Panc1 (cell line): Measurements from ENCODE around the gene PDE10A. TPM values are rescaled to one million over a fixed set of nuclear protein-coding genes. Genes with fewer than 3 reads are reported as not detected.

Experiments
- ATAC-seq: fragments of 200-7000 bp; cut with Tn5 transposase; 2 replicates; pipeline ENCODE4 v1.9.1; 2020; ENCODE audit warnings: mild to moderate bottlenecking, moderate library complexity
- BruUV-seq: library from RNA; stranded (reverse); fragments of 400-500 nt; replicated peaks from 2 replicates; lab custom pipeline; 2021; lab: Mats Ljungman, UMichigan
- CTCF ChIA-PET: fragments of 300-600 bp; sonication (Branson Sonifier 250); formaldehyde crosslinking; loops from one replicate; lab custom pipeline; 2022; ENCODE audit warnings: antibody characterized with exemption; lab: Charles Lee
- POLR2A ChIA-PET: fragments of 300-600 bp; sonication (Branson Sonifier 250); formaldehyde crosslinking; loops from one replicate; lab custom pipeline; 2022; ENCODE audit warnings: antibody characterized with exemption; lab: Charles Lee
- DNase-seq: peaks from one replicate; pipeline ENCODE4 v3.0.0-alpha.2; 2010; ENCODE audit warnings: low read depth, low spot score
- H3K27ac ChIP-seq: 2 replicates; pipeline ENCODE4 v1.5.1; 2011; ENCODE audit warnings: mild to moderate bottlenecking, low read length, inconsistent platforms
- H3K27me3 ChIP-seq: fragments of 200-500 bp; sonication (Bioruptor generic); 2 replicates; pipeline ENCODE4 v1.6.0; 2014; ENCODE audit warnings: low read length, inconsistent platforms; ENCODE audit not compliant: control insufficient read depth, insufficient read depth
- H3K36me3 ChIP-seq: fragments of 200-500 bp; sonication (Bioruptor generic); 2 replicates; pipeline ENCODE4 v1.5.1; 2014; ENCODE audit warnings: inconsistent platforms, mild to moderate bottlenecking, low read length, moderate library complexity; ENCODE audit not compliant: control insufficient read depth, insufficient read depth
- H3K4me1 ChIP-seq: 2 replicates; pipeline ENCODE4 v1.5.1; 2011; ENCODE audit warnings: inconsistent platforms, mild to moderate bottlenecking, low read length, moderate library complexity; ENCODE audit not compliant: control insufficient read depth, insufficient read depth
- H3K4me3 ChIP-seq, 2 experiments: 2 replicates each; pipeline ENCODE4 v1.5.1; 2011 to 2012; ENCODE audit warnings: low read depth in 2 of 2, low read length in 2 of 2, mild to moderate bottlenecking in 2 of 2, inconsistent platforms in 1 of 2, moderate library complexity in 1 of 2
- H3K9me3 ChIP-seq: fragments of 200-500 bp; sonication (Bioruptor generic); 2 replicates; pipeline ENCODE4 v1.5.1; 2014; ENCODE audit warnings: low read depth, mild to moderate bottlenecking, inconsistent platforms, low read length, moderate library complexity; ENCODE audit not compliant: control insufficient read depth, insufficient read depth
- POLR2AphosphoS5 ChIP-seq: IDR thresholded peaks from 2 replicates; pipeline ENCODE4 v1.6.1; 2012; ENCODE audit warnings: mild to moderate bottlenecking, low read depth, low read length, moderate library complexity
- SIN3A ChIP-seq: IDR thresholded peaks from 2 replicates; pipeline ENCODE4 v1.6.1; 2012; ENCODE audit warnings: low read depth, mild to moderate bottlenecking, low read length, moderate library complexity, borderline replicate concordance; ENCODE audit not compliant: insufficient read depth
- TCF7L2 ChIP-seq: IDR thresholded peaks from 2 replicates; pipeline ENCODE4 v1.6.1; 2011; ENCODE audit warnings: mild to moderate bottlenecking, low read depth, low read length, inconsistent platforms
- in situ Hi-C: cut with HindIII; loops from 2 replicates; pipeline ENCODE4 v1.10.0; 2016; ENCODE audit warnings: low sequenced_read_pairs, low pct_unique_long_range_greater_than_20kb
- intact Hi-C: fragments of 100-400 bp; cut with micrococcal nuclease; formaldehyde crosslinking; loops from one replicate; pipeline ENCODE4 v1.10.0; 2022; ENCODE audit not compliant: unreplicated experiment
- total RNA-seq: library from RNA; stranded (reverse); gene quantifications from one replicate; pipeline ENCODE4 v1.2.1, GENCODE V29; 2021; ENCODE audit not compliant: unreplicated experiment
- TF ChIP-seq, protein P1 (sequence below), 2 experiments: IDR thresholded peaks; 2 replicates each; pipeline ENCODE4 v1.6.1; 2011 to 2012; ENCODE audit warnings: low read depth in 2 of 2, control low read depth in 1 of 2, low read length in 1 of 2, mild to moderate bottlenecking in 1 of 2, moderate library complexity in 1 of 2; ENCODE audit not compliant: insufficient read depth in 1 of 2
- TF ChIP-seq, protein P2 (sequence below): fragments of 450-650 bp; IDR thresholded peaks from 2 replicates; pipeline ENCODE4 v1.5.1; 2017; ENCODE audit warnings: mild to moderate bottlenecking

The PDE10A gene
- total RNA-seq, 1 experiment from 2014 or later = 27.8 TPM

DNA sequence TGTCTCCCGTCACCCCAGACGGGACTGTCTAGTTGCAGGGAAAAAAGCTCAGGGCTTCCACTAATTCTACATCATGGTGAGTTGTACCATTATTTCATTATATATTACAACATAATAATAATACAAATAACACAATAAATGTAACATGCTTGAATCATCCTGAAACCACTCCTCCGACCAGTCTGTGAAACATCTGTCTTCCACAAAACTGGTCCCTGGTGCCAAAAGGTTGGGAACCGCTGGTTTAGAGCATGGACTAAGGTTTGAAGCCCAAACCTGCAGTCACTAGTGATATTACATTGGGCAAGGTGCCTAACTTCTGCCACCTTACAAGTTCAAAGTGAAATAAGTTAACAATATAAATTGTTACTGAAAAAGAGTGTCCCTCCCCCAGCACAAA lies 175.7 kb downstream of the PDE10A start:
- H3K9me3 ChIP-seq = no peaks in the 10 kb centered on the region
- no peak for ATAC-seq
- no peak for TF ChIP-seq SIN3A
- TF ChIP-seq, protein P1, sequence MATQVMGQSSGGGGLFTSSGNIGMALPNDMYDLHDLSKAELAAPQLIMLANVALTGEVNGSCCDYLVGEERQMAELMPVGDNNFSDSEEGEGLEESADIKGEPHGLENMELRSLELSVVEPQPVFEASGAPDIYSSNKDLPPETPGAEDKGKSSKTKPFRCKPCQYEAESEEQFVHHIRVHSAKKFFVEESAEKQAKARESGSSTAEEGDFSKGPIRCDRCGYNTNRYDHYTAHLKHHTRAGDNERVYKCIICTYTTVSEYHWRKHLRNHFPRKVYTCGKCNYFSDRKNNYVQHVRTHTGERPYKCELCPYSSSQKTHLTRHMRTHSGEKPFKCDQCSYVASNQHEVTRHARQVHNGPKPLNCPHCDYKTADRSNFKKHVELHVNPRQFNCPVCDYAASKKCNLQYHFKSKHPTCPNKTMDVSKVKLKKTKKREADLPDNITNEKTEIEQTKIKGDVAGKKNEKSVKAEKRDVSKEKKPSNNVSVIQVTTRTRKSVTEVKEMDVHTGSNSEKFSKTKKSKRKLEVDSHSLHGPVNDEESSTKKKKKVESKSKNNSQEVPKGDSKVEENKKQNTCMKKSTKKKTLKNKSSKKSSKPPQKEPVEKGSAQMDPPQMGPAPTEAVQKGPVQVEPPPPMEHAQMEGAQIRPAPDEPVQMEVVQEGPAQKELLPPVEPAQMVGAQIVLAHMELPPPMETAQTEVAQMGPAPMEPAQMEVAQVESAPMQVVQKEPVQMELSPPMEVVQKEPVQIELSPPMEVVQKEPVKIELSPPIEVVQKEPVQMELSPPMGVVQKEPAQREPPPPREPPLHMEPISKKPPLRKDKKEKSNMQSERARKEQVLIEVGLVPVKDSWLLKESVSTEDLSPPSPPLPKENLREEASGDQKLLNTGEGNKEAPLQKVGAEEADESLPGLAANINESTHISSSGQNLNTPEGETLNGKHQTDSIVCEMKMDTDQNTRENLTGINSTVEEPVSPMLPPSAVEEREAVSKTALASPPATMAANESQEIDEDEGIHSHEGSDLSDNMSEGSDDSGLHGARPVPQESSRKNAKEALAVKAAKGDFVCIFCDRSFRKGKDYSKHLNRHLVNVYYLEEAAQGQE (IDR thresholded peaks at IDR 0.05; ENCODE audit: insufficient read depth in 1 of 2, low read depth in 2 of 2, low read length in 1 of 2) = no peak
- TF ChIP-seq, protein P2, sequence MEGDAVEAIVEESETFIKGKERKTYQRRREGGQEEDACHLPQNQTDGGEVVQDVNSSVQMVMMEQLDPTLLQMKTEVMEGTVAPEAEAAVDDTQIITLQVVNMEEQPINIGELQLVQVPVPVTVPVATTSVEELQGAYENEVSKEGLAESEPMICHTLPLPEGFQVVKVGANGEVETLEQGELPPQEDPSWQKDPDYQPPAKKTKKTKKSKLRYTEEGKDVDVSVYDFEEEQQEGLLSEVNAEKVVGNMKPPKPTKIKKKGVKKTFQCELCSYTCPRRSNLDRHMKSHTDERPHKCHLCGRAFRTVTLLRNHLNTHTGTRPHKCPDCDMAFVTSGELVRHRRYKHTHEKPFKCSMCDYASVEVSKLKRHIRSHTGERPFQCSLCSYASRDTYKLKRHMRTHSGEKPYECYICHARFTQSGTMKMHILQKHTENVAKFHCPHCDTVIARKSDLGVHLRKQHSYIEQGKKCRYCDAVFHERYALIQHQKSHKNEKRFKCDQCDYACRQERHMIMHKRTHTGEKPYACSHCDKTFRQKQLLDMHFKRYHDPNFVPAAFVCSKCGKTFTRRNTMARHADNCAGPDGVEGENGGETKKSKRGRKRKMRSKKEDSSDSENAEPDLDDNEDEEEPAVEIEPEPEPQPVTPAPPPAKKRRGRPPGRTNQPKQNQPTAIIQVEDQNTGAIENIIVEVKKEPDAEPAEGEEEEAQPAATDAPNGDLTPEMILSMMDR = no peak
- TF ChIP-seq POLR2AphosphoS5 = no peak
- no peak for TF ChIP-seq TCF7L2
- POLR2A ChIA-PET = no interaction called here
- no TSS peak for BruUV-seq
- no peak overlapping the region for H3K27ac ChIP-seq
- H3K4me1 ChIP-seq = no peaks in the 10 kb centered on the region
- in situ Hi-C loops (no loop called here), intact Hi-C loops (no loop called here)
- CTCF ChIA-PET = no interaction called here
- no peak overlapping the region for H3K4me3 ChIP-seq
- no peak for DNase-seq
- no peaks in the 10 kb centered on the region for H3K36me3 ChIP-seq
- no peaks in the 10 kb centered on the region for H3K27me3 ChIP-seq

DNA sequence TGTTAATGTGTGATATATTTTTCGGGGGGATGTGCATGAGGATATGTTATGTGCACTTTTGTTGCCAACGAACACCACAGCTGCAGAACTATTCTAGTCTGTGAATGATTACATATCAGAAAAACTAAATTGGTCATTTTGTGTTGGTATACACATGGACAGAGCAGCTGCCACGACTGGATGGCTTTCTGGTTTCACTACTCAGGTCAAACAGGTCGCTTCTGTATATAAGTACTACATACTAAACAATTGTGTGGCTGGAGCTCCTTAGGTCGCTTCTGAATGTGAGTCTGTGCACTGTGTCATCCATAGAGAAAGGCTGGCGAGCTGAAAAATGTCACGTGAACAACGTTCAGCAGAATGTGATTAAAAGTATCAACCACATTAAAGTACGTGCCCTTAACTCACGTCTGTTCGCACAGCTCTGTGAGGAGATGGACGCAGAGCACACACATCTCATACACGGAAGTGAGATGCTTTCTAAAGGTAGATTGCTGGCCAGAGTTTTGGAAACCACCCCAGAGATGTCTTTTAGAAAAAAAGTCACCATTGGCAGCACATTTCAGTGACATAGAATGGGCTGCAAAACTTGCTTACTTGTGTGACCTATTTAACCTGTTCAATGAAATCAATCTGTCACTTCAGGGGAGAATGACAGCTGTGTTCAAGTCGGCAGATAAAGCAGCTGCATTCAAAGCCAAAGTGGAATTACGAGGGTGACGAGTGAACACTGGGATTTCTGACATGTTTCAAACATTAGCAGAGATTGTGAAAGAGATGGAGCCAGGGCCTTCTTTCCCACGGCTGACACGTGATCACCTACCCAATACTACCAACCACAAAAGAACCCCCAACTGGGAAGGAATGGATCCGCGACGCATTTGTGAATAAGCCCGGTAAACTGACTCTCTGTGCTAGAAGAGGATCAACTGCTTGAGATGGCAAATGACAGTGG lies 176.6 kb downstream of the PDE10A start:
- ATAC-seq = no peak
- H3K27me3 ChIP-seq = no peaks in the 10 kb centered on the region
- in situ Hi-C loops = no loop called here

More for the DNA sequence above, 176.6 kb downstream of the PDE10A start:
- intact Hi-C loops = no loop called here
- Histone ChIP-seq H3K27ac (no peak overlapping the region), H3K4me3 (no peak overlapping the region), H3K4me1 (no peaks in the 10 kb centered on the region), H3K9me3 (no peaks in the 10 kb centered on the region), H3K36me3 (no peaks in the 10 kb centered on the region; the same call in 1 of the 2 replicates)
- TF ChIP-seq POLR2AphosphoS5 (no peak), TCF7L2 (no peak), SIN3A (no peak)
- TF ChIP-seq, protein P2 = no peak
- TF ChIP-seq, protein P1 (IDR thresholded peaks at IDR 0.05; ENCODE audit: insufficient read depth in 1 of 2, low read depth in 2 of 2, low read length in 1 of 2) = no peak
- BruUV-seq = no TSS peak
- ChIA-PET POLR2A (no interaction called here), CTCF (no interaction called here)
- no peak for DNase-seq
